Activated effector memory CD4-positive, alpha-beta T cell treated with Interleukin-2 at 50 U/mL for 16 hours (primary cell): ENCODE data around the gene SLC25A12.
"Not testable (repeated sequence)": the region's sequence is repeated elsewhere in the genome, so short reads cannot be mapped to it uniquely, and the experiment has no call there.

Experiments
- DNase-seq: peaks from one replicate; pipeline ENCODE4 v3.0.0-alpha.2; 2020

The SLC25A12 gene

DNA sequence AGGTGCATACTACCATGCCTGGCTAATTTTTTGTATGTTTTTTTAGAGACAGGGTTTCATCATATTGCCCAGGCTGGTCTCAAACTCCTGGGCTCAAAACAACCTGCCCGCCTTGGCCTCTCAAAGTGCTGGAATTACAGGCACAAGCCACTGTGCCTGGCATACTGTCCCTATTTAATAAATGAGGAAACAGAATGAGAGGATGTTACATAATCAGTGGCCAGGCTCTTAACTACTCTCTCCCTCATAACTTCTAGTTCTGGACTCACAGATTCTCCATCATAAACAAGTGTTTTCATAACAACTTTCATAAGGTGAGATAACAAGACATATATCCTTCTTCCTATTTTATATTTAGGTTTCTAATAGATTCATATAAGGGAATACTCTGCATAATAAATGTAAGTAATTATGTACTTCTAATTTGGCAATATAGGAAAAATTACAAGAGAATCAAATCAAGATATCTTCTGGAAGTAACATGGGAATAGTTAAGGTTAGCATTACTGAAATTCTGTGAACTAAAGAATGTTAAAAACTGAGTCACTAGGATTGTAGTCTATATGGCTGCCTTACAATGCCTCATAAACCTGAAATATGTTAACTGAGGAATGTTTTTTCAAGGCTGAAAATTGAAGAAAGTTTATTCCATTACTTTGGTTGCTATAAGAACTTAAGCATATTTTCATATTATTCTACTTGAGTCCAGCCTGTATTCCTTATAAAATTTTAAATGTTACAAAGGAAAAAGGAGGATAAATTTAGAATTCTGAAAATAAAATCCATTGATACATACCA is 71.3 kb downstream of the SLC25A12 start:
- no peak for DNase-seq

DNA sequence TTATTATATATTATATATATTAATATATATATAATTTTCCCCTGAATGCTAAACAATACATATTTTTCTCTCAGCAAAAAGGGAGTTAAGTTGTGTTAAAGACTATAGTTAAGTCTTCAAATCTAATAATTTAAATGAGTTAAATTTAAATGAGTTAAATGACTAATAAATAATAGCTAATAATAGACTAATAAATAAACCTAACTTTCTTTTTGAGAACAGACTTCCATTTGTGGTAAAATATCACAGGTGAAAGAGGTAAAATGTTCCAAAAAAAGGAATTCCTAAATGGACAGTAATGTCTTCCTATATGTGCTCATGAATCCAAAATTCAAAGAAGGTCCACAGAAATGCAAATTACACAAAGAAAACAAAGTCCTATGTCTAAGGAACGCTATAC is 74.6 kb downstream of the SLC25A12 start:
- DNase-seq = no peak

GRCh38 chr2:171814883-171815282 is 79.2 kb downstream of the SLC25A12 start:
- no peak for DNase-seq

DNA sequence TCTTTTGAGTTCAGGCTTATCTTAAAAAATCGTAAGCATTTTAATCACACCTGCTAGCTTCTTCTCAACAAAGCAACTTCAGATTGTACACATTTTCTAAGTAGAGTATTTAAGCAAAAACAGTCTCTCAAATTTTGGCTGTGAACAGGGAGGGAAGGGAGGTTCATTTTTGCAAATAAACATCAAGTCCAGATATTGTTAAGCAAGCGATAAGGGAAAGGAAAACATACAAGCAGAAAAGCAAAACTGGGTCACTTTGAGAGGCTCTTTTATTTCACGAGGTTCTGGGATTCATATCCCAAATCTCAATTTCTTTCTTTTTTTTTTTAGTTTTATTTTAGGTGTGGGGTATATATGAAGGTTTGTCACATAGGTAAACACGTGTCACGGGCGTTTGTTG is 79.9 kb downstream of the SLC25A12 start:
- DNase-seq = no peak

- no peak for DNase-seq
These were observed 80.3 kb downstream of the SLC25A12 start for GRCh38 chr2:171813729-171814128.

DNA sequence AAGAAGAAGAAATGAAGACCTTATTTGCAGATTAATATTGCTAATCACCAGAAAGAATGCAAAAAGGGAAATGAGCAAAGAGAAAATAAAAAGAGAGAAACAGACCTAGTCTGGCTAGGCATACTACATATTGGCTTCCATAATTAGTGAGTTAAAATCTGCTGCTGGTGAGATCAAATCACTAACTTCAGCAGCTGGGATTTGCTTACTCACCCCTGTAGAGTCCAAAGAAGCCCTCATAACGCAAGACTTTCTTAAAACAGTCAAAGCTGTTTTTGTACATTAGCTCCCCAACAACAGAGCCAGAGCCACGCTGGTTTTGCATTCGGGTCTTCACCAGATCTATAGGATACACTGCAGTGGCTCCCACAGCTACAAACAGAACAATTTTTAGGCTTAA is 80.9 kb downstream of the SLC25A12 start:
- DNase-seq = no peak

GRCh38 chr2:171811245-171811628 is 82.8 kb downstream of the SLC25A12 start:
- no peak for DNase-seq

- no peak for DNase-seq
These were observed 83.4 kb downstream of the SLC25A12 start for GRCh38 chr2:171810422-171811244.

DNA sequence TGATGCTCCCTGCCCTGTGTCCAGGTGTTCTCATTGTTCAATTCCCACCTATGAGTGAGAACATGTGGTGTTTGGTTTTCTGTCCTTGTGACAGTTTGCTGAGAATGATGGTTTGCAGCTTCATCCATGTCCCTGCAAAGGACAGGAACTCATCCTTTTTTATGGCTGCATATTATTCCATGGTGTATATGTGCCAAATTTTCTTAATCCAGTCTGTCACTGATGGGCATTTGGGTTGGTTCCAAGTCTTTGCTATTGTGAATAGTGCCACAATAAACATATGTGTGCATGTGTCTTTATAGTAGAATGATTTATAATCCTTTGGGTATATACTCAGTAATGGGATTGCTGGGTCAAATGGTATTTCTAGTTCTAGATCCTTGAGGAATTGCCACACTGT is 85.2 kb downstream of the SLC25A12 start:
- DNase-seq = not testable (repeated sequence)

- DNase-seq = no peak
These were observed 86.1 kb downstream of the SLC25A12 start for GRCh38 chr2:171807831-171808393.

DNA sequence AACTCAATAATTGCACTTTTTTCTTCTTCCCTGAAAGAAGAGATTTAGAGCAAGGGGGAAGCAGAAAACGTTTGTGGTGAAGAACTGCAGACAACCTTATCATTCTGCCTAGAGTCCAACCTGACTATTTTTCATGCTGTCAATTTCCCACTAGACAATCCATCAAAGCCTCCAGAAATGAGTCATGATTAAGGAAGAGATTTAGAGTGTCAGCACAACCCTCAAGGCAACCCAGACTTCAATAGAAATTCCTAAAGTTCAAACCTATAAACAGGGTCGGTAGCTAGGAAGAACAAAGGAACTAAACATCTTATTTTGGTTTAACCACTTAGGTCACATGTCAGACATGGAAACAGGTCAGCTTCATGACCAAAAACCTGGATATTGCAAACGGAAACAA is 86.9 kb downstream of the SLC25A12 start:
- DNase-seq = no peak

DNA sequence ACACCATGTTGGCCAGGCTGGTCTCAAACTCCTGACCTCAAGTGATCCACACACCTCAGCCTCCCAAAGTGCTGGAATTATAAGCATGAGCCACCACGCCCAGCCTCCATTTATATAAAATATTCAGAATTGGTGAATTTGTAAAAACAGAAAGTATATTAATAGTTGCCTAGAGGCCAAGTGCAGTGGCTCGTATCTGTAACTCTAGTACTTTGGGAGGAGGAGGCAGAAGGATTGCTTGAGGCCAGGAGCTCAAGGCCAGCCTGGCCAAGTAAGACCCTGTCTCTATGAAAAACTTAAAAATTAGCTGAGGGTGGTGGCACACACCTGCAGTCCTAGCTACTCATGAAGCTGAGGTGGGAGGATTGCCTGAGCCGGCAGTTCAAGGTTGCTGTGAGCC is 89.6 kb downstream of the SLC25A12 start:
- no peak for DNase-seq

DNA sequence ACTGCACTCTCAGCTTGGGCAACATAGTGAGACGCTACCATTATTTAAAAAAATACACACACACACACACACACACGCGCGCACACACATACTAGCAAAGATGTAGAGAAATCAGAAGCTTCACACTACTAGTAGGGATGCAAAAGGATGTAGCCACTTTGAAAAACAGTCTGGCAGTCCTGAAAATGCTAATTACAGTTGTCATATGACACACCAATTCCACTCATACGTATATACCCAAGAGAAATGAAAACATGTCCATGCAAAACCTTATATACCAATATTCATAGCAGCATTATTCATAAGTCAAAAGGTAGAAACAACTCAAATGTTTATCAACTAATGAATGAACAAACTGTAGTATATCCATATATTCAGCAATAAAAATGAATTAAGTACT is 90.3 kb downstream of the SLC25A12 start:
- no peak for DNase-seq

- no peak for DNase-seq
These were observed 93.4 kb downstream of the SLC25A12 start for GRCh38 chr2:171800639-171801038.

GRCh38 chr2:171798156-171798820 is 95.8 kb downstream of the SLC25A12 start:
- no peak for DNase-seq

GRCh38 chr2:171794918-171795317 is 99.1 kb downstream of the SLC25A12 start:
- no peak for DNase-seq

DNA sequence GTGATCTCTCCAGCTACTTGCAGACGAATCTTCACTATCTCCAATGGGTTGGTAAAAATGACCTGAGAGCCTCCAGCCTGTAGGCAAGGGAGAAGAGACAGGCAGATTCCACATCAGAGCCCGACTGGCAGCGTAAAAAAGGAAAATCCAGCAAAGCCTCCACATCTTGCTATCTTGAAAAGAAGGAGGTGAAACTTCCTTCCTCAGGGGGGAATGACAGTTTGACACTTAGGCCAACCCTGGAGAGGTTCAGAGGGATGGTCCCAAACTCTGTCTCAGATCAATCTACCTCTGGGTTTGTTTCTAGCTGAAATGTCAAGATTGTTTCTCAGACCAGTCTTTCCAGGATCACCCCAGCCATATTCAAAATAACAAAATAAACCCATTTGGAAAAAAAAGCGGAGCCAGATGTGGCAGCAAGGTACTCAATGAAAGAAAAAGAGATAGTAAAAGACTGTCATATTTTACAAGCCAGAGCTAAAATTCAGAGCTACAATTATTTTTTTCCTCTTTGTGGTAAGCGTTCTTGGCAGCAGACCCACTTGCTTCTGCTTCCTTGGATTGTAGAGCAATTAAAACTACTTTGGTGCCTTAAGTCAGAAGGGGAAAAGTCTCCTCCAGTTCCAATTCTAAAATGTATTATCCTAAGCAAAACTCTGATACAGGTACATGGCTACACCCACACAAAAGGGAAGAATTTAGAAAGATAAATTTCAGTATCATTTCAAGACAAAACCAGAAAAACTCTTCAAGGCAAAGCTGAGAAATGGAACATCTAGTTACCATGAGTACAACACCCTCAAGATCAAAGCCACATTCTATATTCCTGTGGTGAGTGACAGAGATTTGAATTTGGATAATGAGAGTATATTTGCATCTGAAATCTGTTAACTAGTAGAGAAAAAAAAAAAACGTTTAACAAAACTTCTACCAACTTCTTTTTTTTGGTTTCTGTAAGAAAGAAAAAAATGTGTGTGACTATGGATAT is 100.1 kb downstream of the SLC25A12 start:
- no peak for DNase-seq

DNA sequence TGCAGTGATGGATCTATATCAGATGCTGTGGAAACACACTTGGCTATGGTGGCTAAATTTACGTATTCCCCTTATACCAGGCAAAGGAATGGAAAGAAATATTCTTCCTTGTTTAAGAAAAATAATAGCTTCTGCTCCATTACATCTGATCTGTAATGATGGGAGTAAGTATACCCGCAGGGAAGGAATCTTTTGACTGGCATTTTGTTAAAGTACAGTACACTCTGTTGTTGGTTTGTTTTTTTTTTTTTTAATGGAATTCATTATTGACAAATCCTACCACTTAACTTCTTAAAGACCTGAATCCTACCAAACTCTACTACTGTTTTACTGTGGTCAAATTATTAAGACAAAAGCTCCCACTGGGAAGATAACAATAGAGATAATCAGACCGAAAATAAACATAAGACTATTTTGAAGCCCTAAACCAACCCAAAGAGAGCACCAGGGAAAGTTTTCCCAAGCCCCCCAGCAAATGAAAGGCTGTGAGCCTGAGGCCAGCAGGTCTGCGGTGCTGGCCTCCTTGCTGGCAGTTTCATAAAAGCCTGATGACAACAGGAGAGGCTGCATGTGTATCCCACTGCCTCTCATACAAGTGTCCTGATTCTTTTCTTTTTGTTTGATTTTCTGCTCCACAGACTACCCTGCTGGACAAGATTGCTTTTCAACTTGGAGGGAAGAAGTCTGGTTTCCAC is 101.0 kb downstream of the SLC25A12 start:
- DNase-seq = no peak

GRCh38 chr2:171792157-171792556 is 101.9 kb downstream of the SLC25A12 start:
- DNase-seq = no peak

DNA sequence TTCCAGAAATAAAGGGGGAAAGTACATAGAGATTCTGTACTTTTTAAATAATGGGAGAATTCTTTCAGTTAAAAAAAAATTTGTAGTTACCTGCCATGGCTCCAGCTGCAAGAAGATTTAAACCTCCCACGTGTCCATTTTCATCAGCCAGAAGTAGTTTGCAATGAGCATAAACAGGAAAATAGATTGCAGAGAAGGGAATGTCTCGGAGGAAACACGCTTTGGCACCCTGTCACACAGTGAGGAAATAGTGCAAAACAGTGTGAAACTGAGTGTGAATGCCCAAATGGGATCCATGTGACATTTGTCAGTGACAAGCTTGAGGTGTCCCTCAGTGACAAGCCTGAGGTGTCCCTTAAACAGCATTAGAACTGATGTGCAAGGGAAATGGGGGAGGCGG is 102.7 kb downstream of the SLC25A12 start:
- no peak for DNase-seq

DNA sequence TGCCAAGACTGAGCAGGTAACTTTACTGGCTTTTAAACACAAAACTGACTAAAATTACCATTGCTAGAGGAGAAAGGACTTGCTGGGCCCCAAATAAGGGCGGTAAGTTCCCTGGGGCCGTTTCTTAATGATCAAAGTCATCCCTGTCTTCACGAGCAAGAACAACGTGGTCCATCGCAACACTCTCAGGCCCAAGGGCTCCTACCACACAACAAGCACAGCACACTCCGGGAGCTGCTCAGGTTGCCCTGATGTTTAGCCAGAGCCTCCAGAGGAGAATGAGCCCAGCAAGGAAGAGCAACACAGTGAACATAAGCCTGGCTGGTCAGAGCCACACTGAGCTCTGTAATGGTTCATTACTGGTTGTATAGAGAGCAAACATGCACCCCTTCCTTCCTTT is 104.1 kb downstream of the SLC25A12 start:
- DNase-seq = no peak
